HUES64 (cell line): Measurements from ENCODE around the gene PIP5K1B.

Experiments used
- H3K27ac ChIP-seq: 2 replicates; pipeline ENCODE4 v1.7.0; 2013; ENCODE audit warnings: low read depth, low read length, inconsistent platforms
- H3K27me3 ChIP-seq: 2 replicates; pipeline ENCODE4 v1.6.1; 2013; ENCODE audit warnings: mild to moderate bottlenecking, low read length; ENCODE audit not compliant: insufficient read depth
- H3K36me3 ChIP-seq: 2 replicates; pipeline ENCODE4 v1.6.1; 2013; ENCODE audit warnings: mild to moderate bottlenecking, low read length; ENCODE audit not compliant: insufficient read depth
- H3K4me1 ChIP-seq: 2 replicates; pipeline ENCODE4 v1.6.1; 2013; ENCODE audit warnings: mild to moderate bottlenecking, low read length, moderate library complexity; ENCODE audit not compliant: insufficient read depth
- H3K4me3 ChIP-seq: 2 replicates; pipeline ENCODE4 v1.5.1; 2013; ENCODE audit warnings: mild to moderate bottlenecking, low read length, moderate library complexity
- H3K9ac ChIP-seq: 2 replicates; pipeline ENCODE4 v1.6.1; 2013; ENCODE audit warnings: mild to moderate bottlenecking, low read depth, low read length
- H3K9me3 ChIP-seq: 2 replicates; pipeline ENCODE4 v1.6.1; 2013; ENCODE audit warnings: low read depth, low read length; ENCODE audit not compliant: insufficient read depth
- WGBS: fragments of 150-250, 120-280 bp; methylation state at CpG from one replicate; pipeline ENCODE4 v1.1.7; 2013; ENCODE audit warnings: missing lambda C conversion rate; 5-methylcytosine and 5-hydroxymethylcytosine counted together

PIP5K1B gene

GRCh38 chr9:68947015-68947414 lies 242.0 kb downstream of the PIP5K1B start:
- Histone ChIP-seq H3K36me3 (no peaks in the 10 kb centered on the region), H3K4me1 (peaks cover 46% of the 10 kb centered on the region), H3K27ac (peak overlapping the region; percentile 73; the same call in 1 of the 2 replicates), H3K4me3 (no peak overlapping the region), H3K9ac (no peak overlapping the region), H3K9me3 (no peaks in the 10 kb centered on the region), H3K27me3 (no peaks in the 10 kb centered on the region)
- WGBS, result 51% methylated on average over 4 of the region's 4 CpGs

- no peak overlapping the region; the same call in 1 of the 2 replicates for H3K27ac ChIP-seq
- 92% methylated on average over 3 of the region's 3 CpGs for WGBS
- peaks cover 48% of the 10 kb centered on the region for H3K4me1 ChIP-seq
- no peak overlapping the region for H3K4me3 ChIP-seq
- H3K9me3 ChIP-seq, result no peaks in the 10 kb centered on the region
- no peaks in the 10 kb centered on the region for H3K27me3 ChIP-seq
- no peak overlapping the region for H3K9ac ChIP-seq
- no peaks in the 10 kb centered on the region for H3K36me3 ChIP-seq
Observed at GRCh38 chr9:68947842-68948569, 243.0 kb downstream of the PIP5K1B start.

GRCh38 chr9:68949271-68950000 lies 244.4 kb downstream of the PIP5K1B start:
- no peak overlapping the region for H3K9ac ChIP-seq
- peaks cover 49% of the 10 kb centered on the region for H3K4me1 ChIP-seq
- no peak overlapping the region for H3K4me3 ChIP-seq
- H3K27me3 ChIP-seq, result no peaks in the 10 kb centered on the region
- no peaks in the 10 kb centered on the region for H3K36me3 ChIP-seq
- no peaks in the 10 kb centered on the region for H3K9me3 ChIP-seq
- no peak overlapping the region for H3K27ac ChIP-seq
- 94% methylated on average over 13 of the region's 13 CpGs for WGBS

GRCh38 chr9:68950188-68950587 lies 245.1 kb downstream of the PIP5K1B start:
- Histone ChIP-seq H3K36me3 (no peaks in the 10 kb centered on the region), H3K9me3 (no peaks in the 10 kb centered on the region), H3K9ac (no peak overlapping the region), H3K4me3 (no peak overlapping the region), H3K4me1 (peaks cover 49% of the 10 kb centered on the region), H3K27me3 (no peaks in the 10 kb centered on the region), H3K27ac (peak overlapping the region; percentile 21; the same call in 1 of the 2 replicates)
- WGBS, result 77% methylated on average over 4 of the region's 4 CpGs

GRCh38 chr9:68950689-68951088 lies 245.6 kb downstream of the PIP5K1B start:
- Histone ChIP-seq H3K36me3 (no peaks in the 10 kb centered on the region), H3K9me3 (no peaks in the 10 kb centered on the region), H3K27ac (peak overlapping the region; percentile 21; the same call in 1 of the 2 replicates), H3K4me3 (no peak overlapping the region), H3K4me1 (peaks cover 49% of the 10 kb centered on the region), H3K27me3 (no peaks in the 10 kb centered on the region), H3K9ac (no peak overlapping the region)
- WGBS, result 69% methylated on average over 1 of the region's 2 CpGs

- H3K27ac ChIP-seq, result no peak overlapping the region
- WGBS, result 92% methylated on average over 8 of the region's 8 CpGs
- H3K4me1 ChIP-seq, result peaks cover 43% of the 10 kb centered on the region
- H3K9ac ChIP-seq, result no peak overlapping the region
- no peaks in the 10 kb centered on the region for H3K27me3 ChIP-seq
- no peaks in the 10 kb centered on the region for H3K9me3 ChIP-seq
- no peak overlapping the region for H3K4me3 ChIP-seq
- H3K36me3 ChIP-seq, result no peaks in the 10 kb centered on the region
Observed at GRCh38 chr9:68951879-68952659, 247.0 kb downstream of the PIP5K1B start.

- no peak overlapping the region for H3K9ac ChIP-seq
- peaks cover 31% of the 10 kb centered on the region for H3K4me1 ChIP-seq
- H3K27ac ChIP-seq, result no peak overlapping the region
- no peaks in the 10 kb centered on the region for H3K36me3 ChIP-seq
- WGBS, result no CpG with 5 or more reads among the region's 1 CpG
- no peak overlapping the region for H3K4me3 ChIP-seq
- no peaks in the 10 kb centered on the region for H3K9me3 ChIP-seq
- no peaks in the 10 kb centered on the region for H3K27me3 ChIP-seq
Observed at GRCh38 chr9:68953771-68954170, 248.7 kb downstream of the PIP5K1B start.

- Histone ChIP-seq H3K4me1 (peaks cover 18% of the 10 kb centered on the region), H3K36me3 (no peaks in the 10 kb centered on the region), H3K27me3 (no peaks in the 10 kb centered on the region), H3K9ac (no peak overlapping the region), H3K4me3 (no peak overlapping the region), H3K9me3 (no peaks in the 10 kb centered on the region), H3K27ac (no peak overlapping the region)
- WGBS, result 96% methylated on average over 4 of the region's 4 CpGs
Observed at GRCh38 chr9:68955330-68955729, 250.3 kb downstream of the PIP5K1B start.

- Histone ChIP-seq H3K9ac (no peak overlapping the region), H3K4me1 (peaks cover 3% of the 10 kb centered on the region; the same call in 1 of the 2 replicates), H3K9me3 (no peaks in the 10 kb centered on the region), H3K36me3 (no peaks in the 10 kb centered on the region), H3K27me3 (no peaks in the 10 kb centered on the region), H3K4me3 (no peak overlapping the region), H3K27ac (no peak overlapping the region)
- 93% methylated on average over 1 of the region's 1 CpG for WGBS
Observed at GRCh38 chr9:68957479-68957878, 252.4 kb downstream of the PIP5K1B start.

- Histone ChIP-seq H3K27me3 (no peaks in the 10 kb centered on the region), H3K4me1 (no peaks in the 10 kb centered on the region), H3K9me3 (no peaks in the 10 kb centered on the region), H3K4me3 (no peak overlapping the region), H3K36me3 (no peaks in the 10 kb centered on the region), H3K9ac (no peak overlapping the region), H3K27ac (no peak overlapping the region)
- WGBS, result 89% methylated on average over 2 of the region's 4 CpGs
Observed at GRCh38 chr9:68961587-68961986, 256.5 kb downstream of the PIP5K1B start.

- 91% methylated on average over 3 of the region's 3 CpGs for WGBS
- no peak overlapping the region for H3K9ac ChIP-seq
- H3K27ac ChIP-seq, result no peak overlapping the region
Observed at GRCh38 chr9:68963416-68963815, 258.4 kb downstream of the PIP5K1B start.

More at GRCh38 chr9:68963416-68963815, 258.4 kb downstream of the PIP5K1B start:
- Histone ChIP-seq H3K27me3 (no peaks in the 10 kb centered on the region), H3K9me3 (no peaks in the 10 kb centered on the region), H3K4me1 (no peaks in the 10 kb centered on the region), H3K4me3 (no peak overlapping the region), H3K36me3 (no peaks in the 10 kb centered on the region)
